Mucosa of rectum (tissue), 2 donors: ENCODE measurements around the gene TCEANC.

Source experiments
- H3K27ac ChIP-seq, 2 donors: one replicate each; pipeline ENCODE4 v1.7.0; 2013; ENCODE audit warnings: inconsistent platforms in 2 of 2, low read depth in 2 of 2, low read length in 2 of 2
- H3K27me3 ChIP-seq, 2 donors: one replicate each; pipeline ENCODE4 v1.7.0; 2013; ENCODE audit warnings: low read length in 2 of 2; ENCODE audit not compliant: control insufficient read depth in 2 of 2, insufficient read depth in 2 of 2
- H3K36me3 ChIP-seq, 2 donors: one replicate each; pipeline ENCODE4 v1.7.0; 2013; ENCODE audit warnings: low read length in 2 of 2; ENCODE audit not compliant: control insufficient read depth in 2 of 2, insufficient read depth in 2 of 2
- H3K4me1 ChIP-seq, 2 donors: one replicate each; pipeline ENCODE4 v1.7.0; 2013; ENCODE audit warnings: low read length in 2 of 2, mild to moderate bottlenecking in 1 of 2; ENCODE audit not compliant: control insufficient read depth in 2 of 2, insufficient read depth in 2 of 2
- H3K4me3 ChIP-seq, 2 donors: one replicate each; pipeline ENCODE4 v1.7.0; 2013; ENCODE audit warnings: low read length in 2 of 2
- H3K9ac ChIP-seq, 2 donors: one replicate each; pipeline ENCODE4 v1.7.0; 2013; ENCODE audit warnings: low read length in 2 of 2, low read depth in 1 of 2, mild to moderate bottlenecking in 1 of 2
- H3K9me3 ChIP-seq, 2 donors: one replicate each; pipeline ENCODE4 v1.7.0; 2013; ENCODE audit warnings: low read length in 2 of 2; ENCODE audit not compliant: control insufficient read depth in 2 of 2
- donor health status: healthy.
- donor health status: Normal muscosa, but diverticular disease.

TCEANC gene

GRCh38 chrX:13697455-13697854, 44.5 kb downstream of the TCEANC start:
- Histone ChIP-seq H3K9me3 (no peaks in the 10 kb centered on the region), H3K27me3 (peaks cover 5 to 17% of the 10 kb centered on the region in 2 donors), H3K27ac (no peak overlapping the region), H3K9ac (no peak overlapping the region), H3K36me3 (no peaks in the 10 kb centered on the region), H3K4me3 (no peak overlapping the region), H3K4me1 (peaks cover 22 to 27% of the 10 kb centered on the region in 2 donors)

- Histone ChIP-seq H3K4me1 (peaks cover 22 to 24% of the 10 kb centered on the region in 2 donors), H3K27ac (peak overlapping the region; percentile 4 to 32), H3K27me3 (peaks cover 5 to 17% of the 10 kb centered on the region in 2 donors), H3K9ac (no peak overlapping the region), H3K9me3 (no peaks in the 10 kb centered on the region), H3K36me3 (no peaks in the 10 kb centered on the region), H3K4me3 (no peak overlapping the region)
These were observed 45.0 kb downstream of the TCEANC start for GRCh38 chrX:13697976-13698375.

GRCh38 chrX:13698432-13698831, 45.5 kb downstream of the TCEANC start:
- Histone ChIP-seq H3K4me1 (peaks cover 20 to 22% of the 10 kb centered on the region in 2 donors), H3K9me3 (no peaks in the 10 kb centered on the region), H3K27ac (peak overlapping the region; percentile 28 to 32), H3K27me3 (peaks cover 5 to 17% of the 10 kb centered on the region in 2 donors), H3K9ac (no peak overlapping the region), H3K4me3 (no peak overlapping the region), H3K36me3 (no peaks in the 10 kb centered on the region)

DNA sequence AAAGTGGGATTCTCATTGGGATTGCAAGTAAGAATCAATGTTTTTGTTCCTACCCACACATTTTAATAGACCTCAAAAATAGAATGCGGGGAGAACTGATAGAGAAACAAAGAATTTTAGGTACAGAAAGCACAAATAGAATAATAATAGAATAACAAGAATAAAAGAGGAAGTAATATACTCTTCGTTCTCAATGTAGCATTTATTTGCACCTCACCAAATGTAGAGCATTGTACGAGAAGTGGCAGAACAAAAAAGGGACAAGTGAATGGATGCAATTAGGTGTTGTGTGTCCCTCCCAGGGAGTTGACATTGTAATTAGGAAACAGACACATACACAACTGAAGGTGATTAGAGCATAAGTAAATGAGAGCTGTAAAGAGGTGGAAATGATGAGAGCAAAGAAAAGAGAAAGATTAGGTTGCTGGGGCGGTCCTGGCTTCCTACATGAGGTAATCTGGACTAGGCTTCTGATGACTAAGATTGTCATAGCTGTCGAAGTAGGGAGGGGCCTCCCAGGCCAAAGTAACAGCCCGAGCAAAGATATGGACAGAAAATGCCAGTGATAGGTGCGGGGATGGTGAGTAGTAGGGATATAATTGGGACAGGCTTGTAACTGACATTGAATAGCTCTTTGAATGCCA, 46.4 kb downstream of the TCEANC start:
- Histone ChIP-seq H3K36me3 (no peaks in the 10 kb centered on the region), H3K27me3 (peaks cover 5 to 14% of the 10 kb centered on the region in 2 donors), H3K9ac (no peak overlapping the region), H3K4me1 (peaks cover 17 to 21% of the 10 kb centered on the region in 2 donors), H3K9me3 (no peaks in the 10 kb centered on the region), H3K27ac (peak overlapping the region; percentile 28 to 32), H3K4me3 (no peak overlapping the region)

GRCh38 chrX:13700380-13700779, 47.4 kb downstream of the TCEANC start:
- H3K4me3 ChIP-seq = no peak overlapping the region
- H3K27ac ChIP-seq = no peak overlapping the region
- H3K9ac ChIP-seq = no peak overlapping the region
- H3K4me1 ChIP-seq = peaks cover 15% of the 10 kb centered on the region in 2 donors
- H3K9me3 ChIP-seq = no peaks in the 10 kb centered on the region
- no peaks in the 10 kb centered on the region for H3K36me3 ChIP-seq
- peaks cover 5% of the 10 kb centered on the region in 2 donors for H3K27me3 ChIP-seq

GRCh38 chrX:13702111-13702789, 49.3 kb downstream of the TCEANC start:
- peaks cover 12 to 15% of the 10 kb centered on the region in 2 donors for H3K4me1 ChIP-seq

GRCh38 chrX:13703135-13703534, 50.2 kb downstream of the TCEANC start:
- no peak overlapping the region for H3K27ac ChIP-seq
- H3K4me1 ChIP-seq = peaks cover 12% of the 10 kb centered on the region in 2 donors
- H3K36me3 ChIP-seq = no peaks in the 10 kb centered on the region

More at GRCh38 chrX:13702111-13702789, 49.3 kb downstream of the TCEANC start:
- Histone ChIP-seq H3K27me3 (peaks cover 2 to 5% of the 10 kb centered on the region in 2 donors), H3K27ac (no peak overlapping the region), H3K4me3 (no peak overlapping the region), H3K36me3 (no peaks in the 10 kb centered on the region), H3K9ac (no peak overlapping the region), H3K9me3 (no peaks in the 10 kb centered on the region)

DNA sequence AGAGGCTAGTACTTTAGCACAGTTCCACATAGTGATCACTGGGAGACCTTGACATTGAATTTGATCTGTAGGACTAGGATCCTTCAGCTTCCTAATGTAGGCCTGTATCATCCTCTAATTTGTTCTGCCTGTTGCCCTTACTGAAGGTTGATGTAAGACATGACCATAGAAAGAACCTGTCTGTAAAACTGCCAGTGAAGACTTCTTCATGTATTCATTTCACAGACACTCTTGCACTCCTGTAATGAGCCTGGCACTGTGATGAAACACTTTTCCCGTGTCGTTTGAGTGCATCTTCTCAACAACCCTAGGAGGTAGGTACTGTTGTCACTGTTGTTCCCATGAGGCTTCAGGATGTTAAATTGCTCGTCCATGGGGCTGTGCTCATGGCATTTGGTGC, 50.6 kb downstream of the TCEANC start:
- H3K9me3 ChIP-seq = no peaks in the 10 kb centered on the region
- no peak overlapping the region for H3K27ac ChIP-seq
- H3K4me1 ChIP-seq = peaks cover 9 to 12% of the 10 kb centered on the region in 2 donors
- H3K9ac ChIP-seq = no peak overlapping the region
- no peaks in the 10 kb centered on the region for H3K36me3 ChIP-seq
- peaks cover 2 to 5% of the 10 kb centered on the region in 2 donors for H3K27me3 ChIP-seq
- H3K4me3 ChIP-seq = no peak overlapping the region

More at GRCh38 chrX:13703135-13703534, 50.2 kb downstream of the TCEANC start:
- no peak overlapping the region for H3K4me3 ChIP-seq
- peaks cover 2 to 5% of the 10 kb centered on the region in 2 donors for H3K27me3 ChIP-seq
- H3K9me3 ChIP-seq = no peaks in the 10 kb centered on the region
- no peak overlapping the region for H3K9ac ChIP-seq

- Histone ChIP-seq H3K27ac (no peak overlapping the region), H3K36me3 (peaks cover 14 to 22% of the 10 kb centered on the region in 2 donors), H3K4me1 (no peaks in the 10 kb centered on the region), H3K4me3 (no peak overlapping the region), H3K27me3 (no peaks in the 10 kb centered on the region), H3K9ac (no peak overlapping the region), H3K9me3 (no peaks in the 10 kb centered on the region)
These were observed 58.2 kb downstream of the TCEANC start for GRCh38 chrX:13711141-13711540.
